LNCaP clone FGC (cell line): ENCODE data around the gene REST.
"Not testable (repeated sequence)": the region's sequence is repeated elsewhere in the genome, so short reads cannot be mapped to it uniquely, and the experiment has no call there.

ENCODE experiments used
- DNase-seq: peaks from one replicate; pipeline ENCODE4 v3.0.0-alpha.2; 2011; ENCODE audit warnings: low read depth
- H3K4me3 ChIP-seq: 2 replicates; pipeline ENCODE4 v1.5.1; 2011; ENCODE audit warnings: mild to moderate bottlenecking, low read depth, low read length, control low read depth
- CTCF ChIP-seq: IDR thresholded peaks from 2 replicates; pipeline ENCODE4 v1.5.1; 2012; ENCODE audit warnings: mild to moderate bottlenecking; ENCODE audit not compliant: control insufficient read depth, insufficient read depth; ENCODE audit errors: extremely low read depth

REST gene

GRCh38 chr4:56909086-56909894 is 1.6 kb downstream of the REST start:
- DNase-seq = no peak
- peak overlapping the region; percentile 88 for H3K4me3 ChIP-seq
- no peak for TF ChIP-seq CTCF

GRCh38 chr4:56910172-56910967 is 2.7 kb downstream of the REST start:
- DNase-seq = no peak
- no peak for TF ChIP-seq CTCF
- H3K4me3 ChIP-seq = peak overlapping the region; percentile 88

GRCh38 chr4:56914336-56914735 is 6.6 kb downstream of the REST start:
- no peak for DNase-seq
- H3K4me3 ChIP-seq = no peak overlapping the region
- no peak for TF ChIP-seq CTCF

- not testable (repeated sequence) for H3K4me3 ChIP-seq
Measured at GRCh38 chr4:56914977-56915376, 7.3 kb downstream of the REST start.

GRCh38 chr4:56927196-56927595 is 19.5 kb downstream of the REST start:
- TF ChIP-seq CTCF = no peak
- no peak for DNase-seq
- no peak overlapping the region for H3K4me3 ChIP-seq

More at GRCh38 chr4:56914977-56915376, 7.3 kb downstream of the REST start:
- DNase-seq = not testable (repeated sequence)

- no peak for DNase-seq
- TF ChIP-seq CTCF = no peak
- H3K4me3 ChIP-seq = no peak overlapping the region
Measured at GRCh38 chr4:56930638-56931037, 22.9 kb downstream of the REST start.

GRCh38 chr4:56931924-56932323 is 24.2 kb downstream of the REST start:
- no peak for TF ChIP-seq CTCF
- no peak overlapping the region for H3K4me3 ChIP-seq
- no peak for DNase-seq
